Upper lobe of right lung (tissue), 1 donor: ENCODE results near the gene RPTOR. TPM values are rescaled to one million over a fixed set of nuclear protein-coding genes. Genes with fewer than 3 reads are reported as not detected.
"Not testable (repeated sequence)": the region's sequence is repeated elsewhere in the genome, so short reads cannot be mapped to it uniquely, and the experiment has no call there.

ENCODE experiments used
- ATAC-seq: fragments of 200-7000 bp; cut with Tn5 transposase; one replicate; pipeline ENCODE4 v1.9.1; 2020; ENCODE audit warnings: mild to moderate bottlenecking, moderate library complexity
- DNase-seq: peaks from one replicate; pipeline ENCODE4 v3.0.0-alpha.2; 2020
- H3K27ac ChIP-seq: fragments of 200-600 bp; one replicate; pipeline ENCODE4 v1.8.0; 2022
- H3K27me3 ChIP-seq: fragments of 200-600 bp; one replicate; pipeline ENCODE4 v1.8.0; 2022; ENCODE audit warnings: mild to moderate bottlenecking
- H3K36me3 ChIP-seq: fragments of 200-600 bp; one replicate; pipeline ENCODE4 v1.8.0; 2022
- H3K4me1 ChIP-seq: fragments of 200-600 bp; one replicate; pipeline ENCODE4 v1.8.0; 2022
- H3K4me3 ChIP-seq: fragments of 200-600 bp; one replicate; pipeline ENCODE4 v1.8.0; 2022; ENCODE audit warnings: mild to moderate bottlenecking
- H3K9me3 ChIP-seq: fragments of 200-600 bp; one replicate; pipeline ENCODE4 v1.8.0; 2022
- CTCF ChIP-seq: fragments of 200-600 bp; IDR thresholded peaks from one replicate; pipeline ENCODE4 v1.8.0; 2022; ENCODE audit warnings: antibody characterized with exemption
- intact Hi-C: fragments of 100-400 bp; cut with DNase I; formaldehyde crosslinking; loops from one replicate; pipeline ENCODE4 v1.11.0; 2022
- total RNA-seq: library from RNA; stranded (reverse); fragmentation: NEBNext Ultra II Directional; extraction: Animal tissue kit (Norgen Biotek cat#: 25700); gene quantifications from one replicate; pipeline ENCODE4 v1.2.1, GENCODE V29; 2021
- donor health status: DM: no; HTN: yes; CAD: no; lungs with severe emphysema.

RPTOR gene
- total RNA-seq, 1 donor from 2014 or later: 35.4 TPM

- no peaks in the 10 kb centered on the region for H3K9me3 ChIP-seq
- H3K27ac ChIP-seq: no peak overlapping the region
- no peak overlapping the region for H3K4me3 ChIP-seq
- intact Hi-C loops: no loop called here
- peaks cover 21% of the 10 kb centered on the region for H3K4me1 ChIP-seq
- no peak for DNase-seq
- H3K27me3 ChIP-seq: no peaks in the 10 kb centered on the region
- ATAC-seq: no peak
- no peaks in the 10 kb centered on the region for H3K36me3 ChIP-seq
- TF ChIP-seq CTCF: no peak
These were observed 216.7 kb downstream of the RPTOR start for GRCh38 chr17:80761110-80761871.

GRCh38 chr17:80762076-80762475 lies 217.4 kb downstream of the RPTOR start:
- ATAC-seq (peak; percentile 23), DNase-seq (no peak)
- peaks cover 21% of the 10 kb centered on the region for H3K4me1 ChIP-seq
- no peaks in the 10 kb centered on the region for H3K36me3 ChIP-seq
- no peak overlapping the region for H3K27ac ChIP-seq
- no peak overlapping the region for H3K4me3 ChIP-seq
- no peaks in the 10 kb centered on the region for H3K27me3 ChIP-seq
- intact Hi-C loops: no loop called here
- no peak for TF ChIP-seq CTCF
- H3K9me3 ChIP-seq: no peaks in the 10 kb centered on the region

GRCh38 chr17:80763293-80763867 lies 218.7 kb downstream of the RPTOR start:
- H3K4me1 ChIP-seq: peaks cover 21% of the 10 kb centered on the region
- TF ChIP-seq CTCF: no peak
- intact Hi-C loops: no loop called here
- DNase-seq: no peak
- H3K36me3 ChIP-seq: no peaks in the 10 kb centered on the region
- H3K27me3 ChIP-seq: no peaks in the 10 kb centered on the region
- H3K9me3 ChIP-seq: no peaks in the 10 kb centered on the region
- no peak overlapping the region for H3K27ac ChIP-seq
- H3K4me3 ChIP-seq: no peak overlapping the region
- ATAC-seq: no peak

- H3K27ac ChIP-seq: not testable (repeated sequence)
These were observed 220.0 kb downstream of the RPTOR start for GRCh38 chr17:80764627-80765145.

GRCh38 chr17:80765241-80765961 lies 220.8 kb downstream of the RPTOR start:
- Histone ChIP-seq H3K27ac (no peak overlapping the region), H3K27me3 (no peaks in the 10 kb centered on the region), H3K4me1 (peaks cover 9% of the 10 kb centered on the region), H3K4me3 (no peak overlapping the region), H3K36me3 (no peaks in the 10 kb centered on the region), H3K9me3 (no peaks in the 10 kb centered on the region)
- ATAC-seq (no peak), DNase-seq (no peak)
- intact Hi-C loops: no loop called here
- TF ChIP-seq CTCF: no peak

More at GRCh38 chr17:80764627-80765145, 220.0 kb downstream of the RPTOR start:
- H3K36me3 ChIP-seq, intact Hi-C loops, H3K4me3 ChIP-seq, DNase-seq, H3K27me3 ChIP-seq, ATAC-seq, H3K9me3 ChIP-seq: not testable (repeated sequence)
- H3K4me1 ChIP-seq: peaks cover 14% of the 10 kb centered on the region
